Gastroesophageal sphincter (tissue), 4 donors: Measurements from ENCODE around the gene KRTAP10-11. TPM values are rescaled to one million over a fixed set of nuclear protein-coding genes. Genes with fewer than 3 reads are reported as not detected.
"Not testable (repeated sequence)": the region's sequence is repeated elsewhere in the genome, so short reads cannot be mapped to it uniquely, and the experiment has no call there.

ENCODE experiments used
- ATAC-seq: fragments of 150-250 bp; one replicate; pipeline ENCODE4 v1.9.1; 2016; ENCODE audit warnings: mild to moderate bottlenecking, moderate library complexity
- H3K27ac ChIP-seq, 4 donors: fragments of 200-600 bp; sonication (generic) in 3 of 4; 1 replicate in 3 of 4; 2 replicates in 1 of 4; pipeline ENCODE4 v1.5.1; 2016 to 2019
- H3K27me3 ChIP-seq: fragments of 200-600 bp; sonication (generic); one replicate; pipeline ENCODE4 v1.5.1; 2019
- H3K36me3 ChIP-seq, 2 donors: fragments of 200-600 bp; sonication (generic); one replicate each; pipeline ENCODE4 v1.5.1; 2019; ENCODE audit warnings: control low read depth in 1 of 2
- H3K4me1 ChIP-seq, 3 donors: fragments of 200-600 bp; sonication (generic); 1 replicate in 2 of 3; 2 replicates in 1 of 3; pipeline ENCODE4 v1.5.1; 2016 to 2019; ENCODE audit warnings: control low read depth in 2 of 3
- H3K4me3 ChIP-seq, 2 donors: fragments of 200-600 bp; sonication (generic); one replicate each; pipeline ENCODE4 v1.5.1; 2019; ENCODE audit warnings: mild to moderate bottlenecking in 1 of 2, moderate library complexity in 1 of 2
- H3K9me3 ChIP-seq, 3 donors: fragments of 200-600 bp; sonication (generic); one replicate each; pipeline ENCODE4 v1.5.1; 2017 to 2019; ENCODE audit warnings: control low read depth in 2 of 3
- CTCF ChIP-seq, 4 experiments: fragments of 200-600 bp in 2 of 4; fragments of 450-650 bp in 2 of 4; sonication (generic) in 1 of 4; IDR thresholded peaks; one replicate each; pipeline ENCODE4 v1.5.1; 2017 to 2019; ENCODE audit warnings: antibody characterized with exemption in 4 of 4, mild to moderate bottlenecking in 2 of 4, moderate library complexity in 2 of 4
- EP300 ChIP-seq: sonication (generic); formaldehyde crosslinking; IDR thresholded peaks from one replicate; pipeline ENCODE4 v1.6.1; 2017; ENCODE audit warnings: antibody characterized with exemption, mild to moderate bottlenecking
- POLR2A ChIP-seq, 2 donors: fragments of 450-650 bp; IDR thresholded peaks; one replicate each; pipeline ENCODE4 v1.6.1; 2017; ENCODE audit warnings: antibody characterized with exemption in 2 of 2, mild to moderate bottlenecking in 2 of 2, moderate library complexity in 1 of 2
- POLR2AphosphoS5 ChIP-seq: sonication (generic); formaldehyde crosslinking; IDR thresholded peaks from one replicate; pipeline ENCODE4 v1.6.1; 2017; ENCODE audit warnings: antibody characterized with exemption
- whole genome bisulfite sequencing, 2 donors: methylation state at CpG; one replicate each; pipeline ENCODE4 v1.1.5; 2018; ENCODE audit warnings: low coverage in 1 of 2; 5-methylcytosine and 5-hydroxymethylcytosine counted together
- total RNA-seq, 4 donors: library from RNA; depleted of rRNA; stranded (reverse); fragments of >200 nt; gene quantifications; one replicate each; pipeline ENCODE4 v1.1.0, GENCODE V29; 2016

Gene KRTAP10-11
- total RNA-seq, 4 donors from 2014 or later: not detected

GRCh38 chr21:44637018-44637850, 9.0 kb upstream of the KRTAP10-11 start, which contains the start of gene KRTAP10-10:
TSS of gene KRTAP10-10 (plus strand) at chr21:44637356. CDS start at chr21:44637418, 62 bp downstream.
- no peak within 1 kb of the TSS for H3K27ac ChIP-seq
- no peaks in the 10 kb centered on the region for H3K4me1 ChIP-seq
- H3K36me3 ChIP-seq: no peaks in the 10 kb centered on the region
- ATAC-seq: no peak
- peaks cover 52% of the 10 kb centered on the region for H3K27me3 ChIP-seq
- no peak within 1 kb of the TSS for H3K4me3 ChIP-seq
- 40% methylated on average over 2 of the region's 21 CpGs; no CpG with 5 or more reads in 1 of the 2 donors for WGBS, 2 donors
- peaks cover 0 to 30% (median 0%) of the 10 kb centered on the region in 3 donors for H3K9me3 ChIP-seq
- TF ChIP-seq POLR2A (IDR thresholded peaks at IDR 0.05) (no peak), EP300 (no peak), POLR2AphosphoS5 (no peak), CTCF (IDR thresholded peaks at IDR 0.05) (no peak)

GRCh38 chr21:44637851-44638348, 8.3 kb upstream of the KRTAP10-11 start:
- not testable (repeated sequence) for H3K4me1 ChIP-seq, H3K27ac ChIP-seq, H3K4me3 ChIP-seq, H3K36me3 ChIP-seq, ATAC-seq
- 60% methylated on average over 1 of the region's 12 CpGs; no CpG with 5 or more reads in 1 of the 2 donors for WGBS, 2 donors
- Histone ChIP-seq H3K9me3 (peaks cover 0 to 27% (median 0%) of the 10 kb centered on the region in 3 donors), H3K27me3 (peaks cover 52% of the 10 kb centered on the region)

GRCh38 chr21:44638506-44639330, 7.5 kb upstream of the KRTAP10-11 start:
- not testable (repeated sequence) for ATAC-seq, H3K27ac ChIP-seq

GRCh38 chr21:44639331-44639655, 6.9 kb upstream of the KRTAP10-11 start:
- peaks cover 55% of the 10 kb centered on the region for H3K27me3 ChIP-seq
- no CpG with 5 or more reads among the region's 12 CpGs for WGBS, 2 donors
- TF ChIP-seq EP300 (no peak), POLR2AphosphoS5 (no peak), CTCF (IDR thresholded peaks at IDR 0.05) (no peak), POLR2A (IDR thresholded peaks at IDR 0.05) (no peak)
- H3K4me3 ChIP-seq: no peak overlapping the region
- peaks cover 0 to 36% (median 0%) of the 10 kb centered on the region in 3 donors for H3K9me3 ChIP-seq
- no peak for ATAC-seq
- H3K36me3 ChIP-seq: no peaks in the 10 kb centered on the region
- no peak overlapping the region for H3K27ac ChIP-seq
- H3K4me1 ChIP-seq: no peaks in the 10 kb centered on the region

More at GRCh38 chr21:44638506-44639330, 7.5 kb upstream of the KRTAP10-11 start:
- peaks cover 52% of the 10 kb centered on the region for H3K27me3 ChIP-seq
- peaks cover 0 to 32% (median 0%) of the 10 kb centered on the region in 3 donors for H3K9me3 ChIP-seq
- not testable (repeated sequence) for H3K4me1 ChIP-seq, H3K4me3 ChIP-seq, H3K36me3 ChIP-seq
- 70% methylated on average over 2 of the region's 21 CpGs; no CpG with 5 or more reads in 1 of the 2 donors for WGBS, 2 donors

GRCh38 chr21:44640761-44641160, 5.5 kb upstream of the KRTAP10-11 start:
- WGBS, 2 donors: 79 to 84% methylated on average over 4 to 5 of the region's 5 CpGs
- TF ChIP-seq EP300 (no peak), POLR2A (IDR thresholded peaks at IDR 0.05) (no peak), CTCF (IDR thresholded peaks at IDR 0.05) (no peak), POLR2AphosphoS5 (no peak)
- H3K4me3 ChIP-seq: no peak overlapping the region
- no peaks in the 10 kb centered on the region for H3K36me3 ChIP-seq
- peaks cover 54% of the 10 kb centered on the region for H3K27me3 ChIP-seq
- ATAC-seq: no peak
- H3K27ac ChIP-seq: no peak overlapping the region
- H3K9me3 ChIP-seq: peaks cover 0 to 51% (median 0%) of the 10 kb centered on the region in 3 donors
- H3K4me1 ChIP-seq: no peaks in the 10 kb centered on the region
